Embryonic facial prominence (tissue), 1 donor: Measurements from ENCODE around the gene TEX35.
"Not testable (repeated sequence)": the region's sequence is repeated elsewhere in the genome, so short reads cannot be mapped to it uniquely, and the experiment has no call there.

ENCODE experiments used
- DNase-seq: peaks from one replicate; pipeline ENCODE4 v3.0.0-alpha.2; 2016; ENCODE audit errors: extremely low spot score

TEX35 gene

DNA sequence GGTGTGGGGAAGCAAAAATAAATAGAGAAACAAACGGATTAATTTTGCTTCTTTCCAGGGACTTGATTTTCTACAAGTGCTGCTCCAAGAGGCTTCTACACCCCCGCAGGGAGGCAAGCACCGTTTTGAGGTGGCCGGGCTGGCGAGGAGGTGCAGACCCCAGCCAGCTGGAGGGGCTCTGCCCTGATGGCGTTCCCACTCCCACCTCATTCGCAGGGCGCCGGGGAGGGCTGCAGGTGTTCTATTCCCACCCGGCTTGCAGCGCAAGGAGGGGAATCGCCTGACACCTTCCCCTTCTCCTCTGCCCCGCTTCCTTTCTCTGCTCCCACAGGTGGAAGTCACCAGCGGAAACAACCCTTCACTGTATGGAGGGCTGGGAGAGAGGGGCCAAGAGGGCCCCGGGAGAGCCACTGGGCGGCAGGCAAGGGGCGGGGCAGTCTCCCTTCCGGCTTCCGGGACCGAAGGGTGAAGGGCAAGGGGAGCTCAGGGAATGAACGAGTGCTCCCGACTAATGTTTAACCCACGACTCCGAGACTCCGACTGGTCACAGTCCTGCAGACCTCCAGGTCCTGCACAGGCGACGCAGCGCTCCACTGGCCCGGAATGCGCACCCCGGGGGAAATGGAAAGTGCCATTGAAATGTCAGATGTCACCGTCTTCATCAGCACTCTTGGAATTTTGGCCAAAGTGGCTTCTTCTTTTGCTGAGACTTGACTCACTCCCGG lies 29.1 kb downstream of the TEX35 start:
- no peak for DNase-seq

DNA sequence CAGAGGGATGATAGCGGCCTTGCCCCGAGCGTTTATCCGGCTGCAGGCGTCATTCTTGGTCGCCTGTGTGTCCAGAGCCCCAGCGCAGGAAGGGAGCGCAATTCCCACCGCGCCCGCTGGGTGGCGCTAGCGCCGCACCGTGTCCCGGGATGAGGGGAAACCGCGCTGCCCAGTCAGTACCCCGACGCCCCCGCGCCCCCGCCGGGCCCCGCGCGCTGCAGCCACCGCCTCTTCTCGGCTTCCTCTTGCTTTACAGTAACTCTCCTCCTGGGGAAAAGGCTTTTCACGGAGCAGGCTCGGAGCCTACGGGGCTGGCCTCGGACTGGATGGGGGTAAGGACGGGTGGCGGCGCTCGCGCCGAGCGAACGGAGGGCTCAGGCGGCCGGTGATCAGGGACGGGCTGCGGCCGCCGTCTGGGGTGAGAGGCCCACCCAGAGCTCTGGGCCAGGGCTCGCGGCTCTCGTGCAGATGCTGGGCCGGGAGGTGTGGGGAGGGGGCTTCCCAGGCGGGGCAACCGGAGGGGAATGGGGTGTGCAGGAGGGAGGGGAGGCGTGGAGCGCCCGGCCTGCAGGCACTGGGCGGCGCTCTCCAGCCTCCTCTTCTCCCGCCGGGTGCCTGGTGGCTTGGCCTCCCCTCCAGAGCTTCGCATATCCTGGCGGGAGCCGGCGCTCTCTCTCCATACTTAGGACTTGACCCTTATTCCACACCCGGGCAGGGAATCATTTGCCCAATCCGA lies 29.8 kb downstream of the TEX35 start:
- peak; percentile 66 for DNase-seq

DNA sequence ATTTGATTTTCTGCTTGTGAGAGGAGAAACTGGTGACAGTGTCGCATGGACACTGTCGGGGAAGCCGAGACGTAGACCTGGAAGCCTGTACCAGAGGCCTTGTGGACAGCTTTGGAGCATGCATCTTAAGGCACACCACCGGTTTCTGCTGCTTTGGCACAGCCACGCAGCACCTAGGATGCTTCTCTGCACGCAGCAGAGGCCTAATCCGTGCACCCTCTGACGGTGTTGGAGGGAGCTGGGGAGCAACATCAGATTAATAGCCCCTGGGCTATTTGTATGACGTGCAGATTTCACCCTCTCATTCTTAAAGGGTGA lies 30.3 kb downstream of the TEX35 start:
- no peak for DNase-seq

DNA sequence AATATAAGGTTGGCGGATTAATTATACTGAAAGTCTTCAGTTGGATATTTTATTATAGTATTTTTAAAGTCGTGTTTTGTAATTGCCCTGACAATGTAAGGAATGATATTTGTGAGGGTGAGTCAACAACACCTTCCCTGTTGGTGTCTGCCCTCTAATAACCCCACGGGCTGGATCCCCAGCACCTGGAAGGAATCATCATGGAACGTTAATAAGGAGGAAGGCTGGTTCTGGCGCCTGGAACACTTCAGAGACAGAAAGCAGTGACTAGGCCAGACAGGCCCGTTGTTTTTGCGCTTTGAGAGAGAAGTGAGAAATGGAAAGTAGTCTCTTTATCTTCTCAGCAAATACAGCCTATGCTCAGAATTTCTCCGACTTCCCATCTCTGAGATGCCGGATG lies 31.6 kb downstream of the TEX35 start:
- no peak for DNase-seq

DNA sequence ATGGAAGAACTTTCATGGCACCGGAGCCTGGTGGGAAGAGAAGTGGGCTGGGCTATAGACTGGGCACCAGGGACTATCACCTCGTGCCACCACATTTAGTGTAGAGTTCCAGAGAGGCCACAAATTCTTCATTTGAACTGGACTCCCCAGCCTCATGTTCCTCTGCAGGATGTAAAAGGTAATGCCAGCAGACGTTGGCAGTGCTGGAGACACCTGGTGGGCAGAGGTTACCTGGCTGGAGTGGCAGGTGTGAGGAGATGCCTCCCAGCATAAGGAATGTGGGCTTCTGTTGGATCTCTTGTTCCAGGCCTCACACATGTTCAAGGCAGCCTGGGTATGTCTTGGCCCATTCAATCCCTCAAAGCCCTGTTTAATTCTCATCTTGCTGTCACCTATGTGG lies 35.2 kb downstream of the TEX35 start:
- DNase-seq, result no peak

DNA sequence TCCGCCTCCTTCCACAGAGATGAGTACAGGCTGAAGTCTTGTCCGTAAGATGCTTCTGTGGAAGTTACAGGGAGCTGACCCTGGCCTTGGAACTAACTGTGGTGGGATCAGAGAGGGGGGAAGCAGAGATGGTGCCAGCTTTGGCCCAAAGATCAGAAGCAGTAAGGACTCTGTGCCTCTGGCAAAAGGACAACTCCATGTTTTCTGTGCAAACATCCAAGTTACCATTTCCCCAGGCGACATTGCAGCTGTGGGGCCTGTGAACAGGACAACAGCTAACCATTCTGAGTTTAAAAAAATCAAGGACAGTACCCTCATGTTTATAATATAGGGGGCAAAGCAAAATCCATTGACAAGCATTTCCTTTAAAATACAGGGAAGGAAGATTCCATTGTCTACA lies 38.4 kb downstream of the TEX35 start:
- no peak for DNase-seq

DNA sequence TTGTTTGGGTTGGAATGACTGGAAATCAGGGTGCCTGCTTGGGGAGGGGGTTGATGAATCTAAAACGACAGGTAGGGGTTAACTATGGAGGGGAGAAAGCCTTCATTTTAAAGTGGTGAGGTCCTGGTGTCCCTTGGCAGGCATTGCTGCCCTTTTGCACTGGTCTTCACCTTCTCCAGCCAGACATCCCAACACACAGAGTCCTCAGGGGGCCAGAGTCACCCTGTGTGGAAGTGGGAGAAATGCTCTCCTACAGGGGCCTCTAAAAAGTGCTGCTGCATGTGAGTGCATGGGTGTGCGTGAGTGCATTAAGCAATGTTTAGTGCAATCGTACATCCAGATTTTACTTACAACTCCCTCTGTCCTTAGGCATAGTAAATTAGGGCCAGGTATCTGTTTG lies 39.0 kb downstream of the TEX35 start:
- no peak for DNase-seq

DNA sequence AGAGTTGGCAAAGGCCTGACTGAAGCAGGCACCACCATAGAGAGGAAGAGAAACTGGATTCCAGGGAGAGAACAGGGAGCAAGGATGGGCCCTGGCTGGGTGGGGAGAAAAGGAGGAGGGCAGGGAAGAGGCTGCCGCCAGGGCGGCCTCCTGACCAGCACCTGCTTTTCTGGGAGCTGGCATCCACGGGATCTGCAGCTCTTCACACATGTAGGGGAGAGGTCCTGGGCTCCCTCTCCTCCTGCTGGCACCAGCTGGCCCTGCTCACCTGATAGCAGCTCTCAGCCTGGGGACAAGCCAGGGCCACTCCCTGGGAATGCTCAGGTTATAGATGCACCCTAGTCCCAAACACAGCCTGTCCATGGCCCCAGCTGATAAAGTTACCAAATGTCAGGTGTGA lies 39.9 kb downstream of the TEX35 start:
- DNase-seq, result no peak

DNA sequence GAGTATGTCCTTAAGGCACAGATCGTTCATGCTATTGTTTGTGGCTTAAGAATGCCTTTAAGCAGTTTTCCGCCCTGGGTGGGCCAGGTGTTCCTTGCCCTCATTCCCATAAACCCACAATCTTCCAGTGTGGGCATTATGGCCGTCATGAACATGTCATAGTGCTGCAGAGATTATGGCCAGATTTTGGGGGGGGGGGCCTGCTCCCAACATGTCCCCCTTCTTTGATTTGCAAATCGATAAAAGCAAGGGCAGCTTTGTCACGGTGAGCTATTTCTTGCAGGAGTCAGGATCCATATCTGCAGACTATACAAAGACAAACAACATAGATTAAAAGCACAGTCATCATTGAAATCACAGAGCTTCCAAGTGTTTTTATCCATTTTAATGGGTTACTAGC lies 41.4 kb downstream of the TEX35 start:
- DNase-seq, result not testable (repeated sequence)

DNA sequence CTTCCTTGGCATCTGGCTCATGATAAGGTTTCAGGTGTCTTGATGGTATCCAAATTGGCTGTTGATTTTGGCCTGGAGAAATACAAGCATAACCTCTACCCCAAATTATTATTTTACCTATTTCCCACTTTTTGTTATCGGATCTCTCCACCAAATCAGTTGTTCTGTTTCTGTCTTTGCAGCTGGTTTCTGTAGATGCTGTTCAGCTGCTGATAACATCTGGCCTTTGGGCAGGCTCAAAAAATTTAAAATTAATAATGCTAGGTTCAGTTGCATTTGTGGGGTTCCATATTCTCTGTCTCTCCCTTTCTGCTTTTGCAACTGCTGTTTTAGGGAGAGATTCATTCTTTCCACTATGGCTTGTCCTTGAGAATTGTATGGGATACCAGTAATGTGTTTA lies 42.7 kb downstream of the TEX35 start:
- not testable (repeated sequence) for DNase-seq

DNA sequence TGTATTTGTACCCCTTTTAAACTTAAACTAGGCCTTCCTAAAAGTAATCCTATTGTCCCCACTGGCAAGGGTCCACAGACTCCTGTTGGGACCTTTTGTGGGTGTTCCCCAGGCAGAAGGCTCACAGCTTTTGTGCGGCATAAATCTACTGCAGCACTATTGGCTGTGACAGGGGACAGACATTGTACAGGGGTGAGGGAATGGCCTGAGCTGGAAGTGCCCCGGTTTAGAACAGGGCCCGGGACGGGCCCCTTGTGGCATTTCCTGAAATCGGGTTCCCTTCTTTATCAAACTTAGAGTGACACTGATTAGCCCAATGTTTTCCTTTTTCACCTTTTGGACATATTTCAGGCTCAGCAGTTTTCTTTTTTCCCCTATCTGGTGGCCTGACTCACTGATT lies 45.9 kb downstream of the TEX35 start:
- not testable (repeated sequence) for DNase-seq

DNA sequence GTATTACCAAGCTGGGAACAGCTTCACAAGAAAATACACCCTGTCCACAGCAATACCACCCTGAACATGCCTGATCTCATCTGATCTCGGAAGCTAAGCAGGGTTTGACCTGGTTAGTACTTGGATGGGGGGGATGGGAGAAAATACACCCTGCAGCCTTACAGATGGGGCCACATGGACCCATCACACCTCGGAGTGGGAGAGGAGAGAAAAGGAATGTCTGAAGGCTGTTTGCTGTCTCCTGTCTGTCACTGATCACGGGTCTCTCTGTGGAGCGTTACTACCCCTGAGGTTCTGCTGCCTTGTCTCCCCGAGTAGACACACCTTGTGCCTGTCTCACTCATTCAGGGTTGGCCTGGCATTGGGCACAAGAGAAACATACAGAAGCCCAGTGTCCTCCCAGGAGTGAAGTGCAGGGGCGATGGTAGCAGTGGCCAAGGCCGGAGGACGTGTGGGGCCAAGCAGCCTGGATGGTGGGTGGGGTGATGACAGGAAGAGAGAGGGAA lies 48.0 kb downstream of the TEX35 start:
- no peak for DNase-seq

DNA sequence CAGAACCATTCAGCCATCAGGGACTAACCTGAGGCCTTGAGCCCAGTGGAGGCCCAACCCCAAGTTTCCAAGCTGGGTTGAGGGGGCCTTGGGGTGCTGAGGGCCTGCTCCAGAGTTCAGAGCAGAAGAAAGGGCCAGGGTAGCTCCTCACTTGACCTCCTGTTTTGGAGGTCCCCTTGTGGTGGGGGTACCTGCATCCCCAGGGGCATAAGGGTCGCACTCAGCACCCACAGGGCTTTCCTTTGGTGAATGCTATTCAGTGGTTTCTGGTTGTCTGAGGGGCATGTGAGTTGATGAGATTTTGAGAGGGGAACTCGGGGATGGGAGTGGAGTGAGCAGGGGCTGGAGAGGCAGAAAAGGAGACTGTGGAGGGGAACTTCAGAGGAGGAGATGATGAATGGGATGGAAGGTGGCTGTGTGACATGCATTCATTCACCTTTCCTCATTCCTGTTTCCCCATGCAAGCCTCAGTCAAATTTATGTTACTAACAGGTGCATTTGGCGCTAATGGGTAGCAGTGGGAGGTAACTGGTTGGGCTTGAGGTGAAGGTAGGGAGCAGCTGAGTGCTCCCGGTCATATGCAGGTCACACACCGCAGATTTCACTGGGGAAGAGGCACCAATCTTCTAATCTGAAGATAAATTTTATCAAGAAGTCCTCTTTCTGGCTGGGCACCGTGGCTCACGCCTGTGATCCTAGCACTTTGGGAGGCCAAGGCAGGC lies 50.4 kb downstream of the TEX35 start:
- DNase-seq, result no peak

DNA sequence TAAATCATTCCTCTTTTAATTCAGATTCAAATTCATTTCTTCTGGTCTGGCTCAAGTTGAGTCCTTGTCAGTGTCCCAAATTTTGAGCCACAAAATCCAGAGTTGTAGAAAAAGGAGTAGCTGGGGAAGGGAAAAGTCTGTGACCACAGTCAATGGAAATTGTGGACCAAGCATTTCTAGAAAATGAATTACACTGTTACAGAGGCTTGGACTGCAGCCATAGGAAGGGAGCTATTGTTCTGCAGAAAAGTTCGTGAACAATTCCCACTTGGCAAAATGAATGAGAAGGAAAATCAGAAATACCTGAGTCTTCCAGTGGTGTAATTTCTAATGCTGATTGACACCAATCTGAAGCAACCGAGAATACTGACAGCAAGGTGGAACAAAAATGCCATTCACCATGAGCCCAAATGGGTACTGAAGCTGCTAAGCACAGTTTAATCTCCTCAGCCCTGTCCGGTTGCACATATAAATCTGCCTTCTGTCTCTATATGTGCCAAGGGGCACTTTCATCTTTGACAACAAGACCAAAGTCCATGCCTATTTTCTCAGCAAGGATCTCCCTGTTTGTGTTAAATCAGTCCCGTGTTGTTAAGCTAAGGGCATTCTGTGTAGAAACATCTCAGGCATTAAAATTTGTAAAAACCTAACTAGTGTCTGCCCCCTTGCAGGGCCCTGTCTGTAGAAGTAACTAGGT lies 51.3 kb downstream of the TEX35 start:
- no peak for DNase-seq

DNA sequence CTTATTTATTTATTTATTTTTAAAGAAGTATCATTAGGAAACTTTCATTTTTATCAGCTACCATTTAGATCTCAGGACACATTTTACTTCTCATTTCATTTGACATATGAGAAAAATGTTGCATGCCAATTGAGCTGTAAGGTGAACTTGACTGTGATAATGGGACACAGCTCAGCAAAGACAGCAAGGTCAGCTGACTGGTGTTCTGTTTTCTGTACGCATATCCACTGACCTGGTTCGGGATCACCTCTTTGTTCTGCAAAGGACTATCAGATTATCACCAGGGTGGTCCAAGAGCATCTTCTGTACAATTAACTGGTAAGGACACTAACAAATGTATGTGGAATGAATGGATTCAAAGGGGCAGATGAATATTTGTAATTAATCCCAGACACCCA lies 51.9 kb downstream of the TEX35 start:
- no peak for DNase-seq

DNA sequence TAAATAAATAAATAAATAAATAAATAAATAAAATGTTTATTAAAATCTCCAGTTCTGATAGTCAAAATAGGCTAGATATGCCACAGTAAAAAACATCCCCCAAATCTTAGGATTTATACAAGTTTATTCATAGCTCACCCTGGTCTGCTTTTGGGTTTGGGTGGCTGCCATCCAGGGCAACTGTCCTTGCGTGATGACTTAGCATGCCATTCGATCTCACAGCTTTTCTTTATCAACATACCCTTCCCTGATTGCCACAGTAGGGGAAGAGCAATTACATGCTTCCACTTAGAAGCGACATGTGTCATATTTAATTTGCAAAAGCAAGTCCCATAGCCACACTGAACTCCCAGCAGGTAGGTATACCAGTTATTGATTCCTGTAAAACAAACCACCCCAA lies 52.7 kb downstream of the TEX35 start:
- no peak for DNase-seq

DNA sequence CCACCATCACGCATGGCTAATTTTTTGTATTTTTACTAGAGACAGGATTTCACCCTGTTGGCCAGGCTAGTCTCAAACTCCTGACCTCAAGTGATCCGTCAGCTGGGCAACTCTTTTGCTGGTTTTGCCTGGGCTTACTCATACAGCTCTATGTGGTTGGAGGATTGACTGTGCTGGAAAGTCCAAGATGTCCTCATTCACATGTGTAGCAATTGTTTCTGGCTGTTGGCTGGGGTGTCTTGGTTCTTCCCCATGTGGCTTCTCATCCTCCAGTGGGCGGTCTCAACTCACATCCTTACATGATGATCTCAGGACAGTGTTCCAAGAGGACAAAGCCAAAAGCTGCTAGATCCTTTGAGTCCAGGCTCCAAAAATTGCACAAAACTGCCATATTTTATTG lies 53.3 kb downstream of the TEX35 start:
- no peak for DNase-seq

DNA sequence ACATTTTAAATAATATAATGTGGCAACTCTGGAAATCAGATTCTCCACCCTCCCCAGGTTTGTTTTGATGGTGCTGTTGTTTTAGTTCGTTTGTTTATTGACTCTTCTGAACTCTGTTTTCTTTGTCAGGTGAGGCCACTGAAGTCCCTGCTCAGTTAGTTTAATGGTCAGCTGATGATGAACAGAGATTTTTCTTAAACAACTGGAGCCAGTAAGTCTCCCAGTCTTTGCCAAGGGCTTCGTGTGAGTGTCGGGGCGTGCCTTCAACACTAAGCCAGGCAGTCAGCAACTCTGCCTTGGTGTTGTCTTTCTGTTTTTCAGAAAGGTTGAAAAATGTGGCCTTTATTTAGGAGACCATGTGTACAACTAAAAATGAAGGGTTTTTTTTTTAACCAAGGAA lies 58.9 kb downstream of the TEX35 start:
- no peak for DNase-seq
